Measurements from ENCODE around the gene GADD45GIP1.
"Not testable (repeated sequence)": the region's sequence is repeated elsewhere in the genome, so short reads cannot be mapped to it uniquely, and the experiment has no call there.

Gene GADD45GIP1

GRCh38 chr19:12984143-12984627 lies 27.2 kb upstream of the GADD45GIP1 start:
- no peaks in the 10 kb centered on the region for H3K9me3 ChIP-seq (ENCODE audit: low read length)
- no peaks in the 10 kb centered on the region for H3K36me3 ChIP-seq (ENCODE audit: insufficient read depth, low read length)
- H3K27me3 ChIP-seq (ENCODE audit: insufficient read depth, low read length) = peaks cover 40% of the 10 kb centered on the region
- peaks cover 11% of the 10 kb centered on the region for H3K4me1 ChIP-seq (ENCODE audit: insufficient read depth, low read length)
- H3K4me3 ChIP-seq (ENCODE audit: low read length) = no peak overlapping the region
- no peak overlapping the region for H2AFZ ChIP-seq (ENCODE audit: low read depth, low read length)

DNA sequence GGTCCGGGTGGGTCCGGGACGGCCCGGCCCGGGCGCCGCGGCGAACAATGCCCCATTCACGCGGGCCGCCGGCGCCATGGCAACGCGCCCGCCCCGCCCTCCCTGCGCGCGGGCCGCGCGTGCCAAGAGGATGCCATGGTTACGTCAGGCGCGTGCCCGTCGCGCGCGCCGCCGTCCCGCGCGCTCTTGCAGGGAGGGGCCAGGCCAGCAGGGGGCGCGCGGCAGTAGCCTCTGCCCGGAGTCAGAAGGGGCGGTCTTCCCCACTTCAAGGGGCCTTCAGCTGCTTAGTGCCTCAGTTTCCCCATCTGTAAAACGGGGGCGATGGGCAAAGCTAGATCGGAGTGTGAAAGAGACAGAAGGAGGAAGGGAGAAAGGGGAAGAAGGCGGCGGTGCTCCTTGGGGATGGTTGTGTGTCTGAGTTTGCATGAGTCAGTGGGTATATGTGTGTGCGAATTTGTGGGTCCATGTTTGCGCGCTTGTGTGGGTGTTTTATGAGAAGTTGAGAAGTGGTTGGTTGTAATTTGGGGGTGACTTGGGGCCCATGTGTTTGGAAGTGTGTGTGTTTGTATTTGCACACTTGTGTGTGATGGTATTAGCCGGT lies 26.6 kb upstream of the GADD45GIP1 start:
- H3K9me3 ChIP-seq (ENCODE audit: low read length) = no peaks in the 10 kb centered on the region
- no peak overlapping the region for H3K4me3 ChIP-seq (ENCODE audit: low read length)
- peaks cover 40% of the 10 kb centered on the region for H3K27me3 ChIP-seq (ENCODE audit: insufficient read depth, low read length)
- H3K36me3 ChIP-seq (ENCODE audit: insufficient read depth, low read length) = no peaks in the 10 kb centered on the region
- H3K4me1 ChIP-seq (ENCODE audit: insufficient read depth, low read length) = peaks cover 11% of the 10 kb centered on the region
- H2AFZ ChIP-seq (ENCODE audit: low read depth, low read length) = no peak overlapping the region

DNA sequence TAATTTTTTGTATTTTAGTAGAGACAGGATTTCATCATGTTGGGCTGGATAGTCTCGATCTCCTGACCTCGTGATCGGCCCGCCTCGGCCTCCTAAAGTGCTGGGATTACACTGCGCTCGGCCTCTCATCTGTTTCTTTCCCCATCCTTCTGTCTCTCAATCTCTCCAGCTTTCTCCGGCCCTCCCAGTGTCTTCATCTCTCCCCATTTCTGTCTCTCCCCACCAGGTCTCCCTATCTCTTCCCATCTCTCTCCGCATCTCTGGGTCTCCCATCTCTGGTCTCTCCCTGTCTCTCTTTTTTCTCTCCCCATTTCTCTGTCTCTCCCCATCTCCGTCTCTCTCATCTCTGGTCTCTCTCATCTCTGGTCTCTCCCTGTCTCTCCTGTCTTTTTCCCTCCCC lies 26.1 kb upstream of the GADD45GIP1 start:
- no peaks in the 10 kb centered on the region for H3K9me3 ChIP-seq (ENCODE audit: low read length)
- peaks cover 11% of the 10 kb centered on the region for H3K4me1 ChIP-seq (ENCODE audit: insufficient read depth, low read length)
- H2AFZ ChIP-seq (ENCODE audit: low read depth, low read length) = no peak overlapping the region
- no peaks in the 10 kb centered on the region for H3K36me3 ChIP-seq (ENCODE audit: insufficient read depth, low read length)
- H3K4me3 ChIP-seq (ENCODE audit: low read length) = no peak overlapping the region
- peaks cover 35% of the 10 kb centered on the region for H3K27me3 ChIP-seq (ENCODE audit: insufficient read depth, low read length)

- Histone ChIP-seq H3K4me1 (ENCODE audit: insufficient read depth, low read length) (peaks cover 11% of the 10 kb centered on the region), H3K36me3 (ENCODE audit: insufficient read depth, low read length) (no peaks in the 10 kb centered on the region), H2AFZ (ENCODE audit: low read depth, low read length) (no peak overlapping the region), H3K9me3 (ENCODE audit: low read length) (no peaks in the 10 kb centered on the region), H3K4me3 (ENCODE audit: low read length) (no peak overlapping the region), H3K27me3 (ENCODE audit: insufficient read depth, low read length) (peaks cover 31% of the 10 kb centered on the region)
These were observed 25.6 kb upstream of the GADD45GIP1 start for GRCh38 chr19:12982648-12983047.

DNA sequence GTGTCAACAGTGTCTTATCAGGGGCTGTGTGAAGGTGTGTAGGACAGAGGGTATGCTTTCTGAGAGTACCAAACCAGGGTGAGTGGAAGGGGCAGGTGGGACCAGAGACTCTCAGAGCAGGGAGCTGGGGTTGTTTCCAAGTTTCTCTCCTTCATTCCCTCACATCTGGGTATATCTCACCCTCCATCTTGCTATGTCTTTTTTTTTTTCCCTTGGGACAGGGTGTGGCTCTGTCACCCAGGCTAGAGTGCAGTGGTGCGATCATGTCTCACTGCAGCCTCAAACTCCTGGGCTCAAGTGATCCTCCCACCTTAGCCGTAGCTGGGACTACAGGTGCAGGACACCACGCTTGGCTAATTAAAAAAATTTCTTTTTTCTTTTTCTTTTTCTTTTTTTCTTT lies 23.0 kb upstream of the GADD45GIP1 start:
- Histone ChIP-seq H3K4me1 (ENCODE audit: insufficient read depth, low read length) (peaks cover 6% of the 10 kb centered on the region), H2AFZ (ENCODE audit: low read depth, low read length) (no peak overlapping the region), H3K27me3 (ENCODE audit: insufficient read depth, low read length) (peaks cover 17% of the 10 kb centered on the region), H3K36me3 (ENCODE audit: insufficient read depth, low read length) (no peaks in the 10 kb centered on the region), H3K9me3 (ENCODE audit: low read length) (no peaks in the 10 kb centered on the region), H3K4me3 (ENCODE audit: low read length) (no peak overlapping the region)

DNA sequence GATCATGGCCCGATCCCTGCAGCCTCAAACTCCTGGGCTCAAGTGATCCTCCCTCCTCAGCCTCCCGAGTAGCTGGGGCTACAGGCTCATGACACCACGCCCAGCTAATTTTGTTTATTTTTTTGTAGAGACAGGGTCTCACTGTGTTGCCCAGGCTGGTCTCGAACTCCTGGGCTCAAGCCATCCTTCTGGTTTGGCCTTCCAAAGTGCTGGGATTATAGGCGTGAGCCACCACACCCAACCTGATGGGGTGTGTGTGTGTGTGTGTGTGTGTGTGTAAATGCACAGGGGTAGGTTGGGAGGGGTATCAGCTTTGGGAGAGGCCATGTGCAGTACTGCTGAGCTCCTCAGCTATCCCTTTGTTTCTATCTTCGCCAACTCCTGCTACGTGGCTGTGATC lies 19.1 kb upstream of the GADD45GIP1 start:
- H3K9me3 ChIP-seq (ENCODE audit: low read length); H3K36me3 ChIP-seq (ENCODE audit: insufficient read depth, low read length); H3K4me1 ChIP-seq (ENCODE audit: insufficient read depth, low read length); H2AFZ ChIP-seq (ENCODE audit: low read depth, low read length); H3K4me3 ChIP-seq (ENCODE audit: low read length): not testable (repeated sequence)
- H3K27me3 ChIP-seq (ENCODE audit: insufficient read depth, low read length) = peaks cover 18% of the 10 kb centered on the region

GRCh38 chr19:12975221-12975741 lies 18.3 kb upstream of the GADD45GIP1 start:
- Histone ChIP-seq H3K27me3 (ENCODE audit: insufficient read depth, low read length) (peaks cover 18% of the 10 kb centered on the region), H3K4me3 (ENCODE audit: low read length) (no peak overlapping the region), H2AFZ (ENCODE audit: low read depth, low read length) (no peak overlapping the region), H3K4me1 (ENCODE audit: insufficient read depth, low read length) (no peaks in the 10 kb centered on the region), H3K36me3 (ENCODE audit: insufficient read depth, low read length) (no peaks in the 10 kb centered on the region), H3K9me3 (ENCODE audit: low read length) (no peaks in the 10 kb centered on the region)

DNA sequence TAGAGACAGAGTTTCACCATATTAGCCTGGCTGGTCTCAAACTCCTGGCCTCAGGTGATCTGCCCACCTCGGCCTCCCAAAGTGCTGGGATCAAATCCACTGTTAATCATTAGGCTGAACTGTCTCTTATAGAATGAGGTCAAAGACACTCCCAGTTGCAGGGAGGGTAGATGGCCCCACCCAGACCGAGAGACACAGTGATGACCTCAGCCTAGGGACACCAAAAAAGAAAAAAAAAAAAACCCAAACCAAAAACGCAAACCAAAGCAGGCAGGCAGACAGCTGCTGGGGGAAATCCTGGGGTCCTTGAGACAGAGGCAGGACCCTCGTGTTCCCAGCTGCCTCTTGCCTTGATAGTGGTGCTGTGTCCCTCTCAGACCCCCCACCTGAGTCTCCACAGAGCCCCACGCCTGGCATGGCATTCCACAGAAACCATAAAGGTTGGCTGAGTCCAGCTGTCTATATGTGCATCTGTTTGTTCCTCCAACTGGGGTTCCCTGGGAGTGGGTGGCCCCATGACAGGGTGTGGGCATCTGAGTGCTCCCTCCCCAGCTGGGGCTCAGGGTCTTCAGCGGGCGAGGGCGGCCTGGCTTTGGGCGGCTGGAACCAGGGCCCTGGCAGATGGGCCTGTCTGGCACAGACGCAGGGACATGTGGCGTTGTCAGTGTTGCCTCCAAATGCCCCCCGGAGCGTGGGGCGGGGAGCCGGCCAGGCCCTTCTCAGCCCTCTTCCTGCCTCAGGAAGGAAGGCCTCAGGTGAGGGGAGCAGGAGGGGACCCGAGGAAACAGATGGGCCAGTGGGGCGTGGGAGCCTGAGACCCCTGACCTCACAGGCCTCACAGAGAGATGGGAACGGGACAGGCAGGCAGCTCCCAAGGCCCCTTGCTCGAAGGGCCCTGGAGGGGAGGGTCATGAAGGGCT lies 17.5 kb upstream of the GADD45GIP1 start:
- Histone ChIP-seq H3K9me3 (ENCODE audit: low read length) (no peaks in the 10 kb centered on the region), H3K4me1 (ENCODE audit: insufficient read depth, low read length) (peaks cover 1% of the 10 kb centered on the region), H3K4me3 (ENCODE audit: low read length) (no peak overlapping the region), H3K27me3 (ENCODE audit: insufficient read depth, low read length) (peaks cover 18% of the 10 kb centered on the region), H2AFZ (ENCODE audit: low read depth, low read length) (no peak overlapping the region), H3K36me3 (ENCODE audit: insufficient read depth, low read length) (no peaks in the 10 kb centered on the region)

DNA sequence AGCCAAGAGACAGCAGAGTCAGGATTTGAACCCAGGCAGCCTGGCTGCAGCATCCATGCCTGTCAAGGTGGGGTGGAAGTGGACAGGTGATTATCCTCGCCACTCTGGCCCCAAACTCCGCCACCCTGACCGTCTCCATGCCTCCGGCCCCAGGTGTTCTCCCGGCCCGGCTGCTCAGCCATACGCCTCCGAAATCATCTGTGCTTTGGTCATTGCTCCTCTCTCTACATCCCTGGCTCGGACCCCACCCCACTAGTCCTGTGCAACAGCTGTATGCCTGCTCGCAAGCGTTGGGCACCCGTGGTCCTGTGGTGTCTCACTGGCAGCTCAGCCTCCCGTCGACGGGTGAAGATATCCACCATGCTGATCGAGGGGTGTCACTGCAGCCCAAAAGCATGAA lies 16.2 kb upstream of the GADD45GIP1 start:
- H3K27me3 ChIP-seq (ENCODE audit: insufficient read depth, low read length) = peaks cover 18% of the 10 kb centered on the region
- no peaks in the 10 kb centered on the region for H3K9me3 ChIP-seq (ENCODE audit: low read length)
- H3K36me3 ChIP-seq (ENCODE audit: insufficient read depth, low read length) = no peaks in the 10 kb centered on the region
- peaks cover 4% of the 10 kb centered on the region for H3K4me1 ChIP-seq (ENCODE audit: insufficient read depth, low read length)
- no peak overlapping the region for H2AFZ ChIP-seq (ENCODE audit: low read depth, low read length)
- no peak overlapping the region for H3K4me3 ChIP-seq (ENCODE audit: low read length)

- Histone ChIP-seq H3K27me3 (ENCODE audit: insufficient read depth, low read length) (peaks cover 14% of the 10 kb centered on the region), H3K36me3 (ENCODE audit: insufficient read depth, low read length) (no peaks in the 10 kb centered on the region), H3K4me3 (ENCODE audit: low read length) (no peak overlapping the region), H2AFZ (ENCODE audit: low read depth, low read length) (no peak overlapping the region), H3K4me1 (ENCODE audit: insufficient read depth, low read length) (peaks cover 4% of the 10 kb centered on the region), H3K9me3 (ENCODE audit: low read length) (no peaks in the 10 kb centered on the region)
These were observed 13.2 kb upstream of the GADD45GIP1 start for GRCh38 chr19:12970070-12970820.

GRCh38 chr19:12969292-12969988 lies 12.4 kb upstream of the GADD45GIP1 start, which contains the start of gene DAND5:
Gene DAND5 (plus strand): TSS chr19:12969576. CDS start chr19:12969661, 85 bp downstream.
- no peaks in the 10 kb centered on the region for H3K36me3 ChIP-seq (ENCODE audit: insufficient read depth, low read length)
- peaks cover 8% of the 10 kb centered on the region for H3K4me1 ChIP-seq (ENCODE audit: insufficient read depth, low read length)
- no peak within 1 kb of the TSS for H3K4me3 ChIP-seq (ENCODE audit: low read length)
- no peaks in the 10 kb centered on the region for H3K9me3 ChIP-seq (ENCODE audit: low read length)
- no peak within 1 kb of the TSS for H2AFZ ChIP-seq (ENCODE audit: low read depth, low read length)
- peaks cover 7% of the 10 kb centered on the region for H3K27me3 ChIP-seq (ENCODE audit: insufficient read depth, low read length)

DNA sequence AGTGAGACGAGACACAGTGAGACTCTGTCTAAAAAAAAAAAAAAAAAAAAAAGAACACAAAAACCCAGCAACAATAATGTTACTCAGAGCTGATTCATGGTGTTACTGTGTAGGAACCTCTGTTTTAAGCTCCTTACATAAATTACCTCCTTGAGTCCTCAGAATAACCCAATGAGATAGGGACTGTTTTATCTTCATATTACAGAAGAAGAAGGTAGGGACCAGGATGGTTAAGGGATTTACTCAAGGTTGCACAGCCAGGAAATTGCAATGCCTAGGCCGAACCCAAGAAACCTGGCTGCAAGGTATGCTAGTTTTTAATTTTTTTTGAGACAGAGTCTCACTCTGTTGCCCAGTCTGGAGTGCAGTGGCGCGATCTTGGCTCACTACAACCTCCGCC lies 10.9 kb upstream of the GADD45GIP1 start:
- Histone ChIP-seq H3K36me3 (ENCODE audit: insufficient read depth, low read length) (no peaks in the 10 kb centered on the region), H2AFZ (ENCODE audit: low read depth, low read length) (no peak overlapping the region), H3K9me3 (ENCODE audit: low read length) (no peaks in the 10 kb centered on the region), H3K4me1 (ENCODE audit: insufficient read depth, low read length) (peaks cover 8% of the 10 kb centered on the region), H3K4me3 (ENCODE audit: low read length) (no peak overlapping the region), H3K27me3 (ENCODE audit: insufficient read depth, low read length) (no peaks in the 10 kb centered on the region)

Data from neuron (in vitro differentiated cells).